ENCODE results near the gene TBCK. TPM values are rescaled to one million over a fixed set of nuclear protein-coding genes. Genes with fewer than 3 reads are reported as not detected.

The TBCK gene
- total and polyA plus RNA-seq, 2 of the 13 experiments (the other 11 are each of a cell fraction or from before 2014, with no cell fraction given): 51.0 to 62.4 TPM

DNA sequence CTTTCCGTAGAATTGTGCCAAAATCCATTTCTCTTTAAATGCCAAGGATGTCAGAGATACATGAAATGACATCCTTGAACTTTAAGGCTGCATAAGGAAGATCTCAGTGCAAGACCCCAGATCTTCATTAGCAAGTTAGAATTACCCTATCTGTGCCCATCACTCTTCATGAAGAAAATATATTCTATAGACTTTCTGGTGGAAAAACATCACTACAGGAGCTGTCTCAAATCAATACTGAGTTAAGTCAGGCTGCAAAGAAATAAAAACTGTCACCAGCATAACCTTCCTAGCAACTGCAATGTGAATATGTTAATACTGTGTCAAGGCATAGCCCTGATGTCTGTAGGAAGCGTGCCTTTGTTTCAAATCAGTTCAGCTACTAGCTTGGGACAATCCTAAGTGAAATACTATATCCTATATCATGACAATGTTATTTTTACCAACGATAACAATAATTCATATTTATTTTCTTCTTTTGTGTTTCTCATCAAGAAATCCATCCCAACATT, 173.3 kb downstream of the TBCK start (continued):
- TF ChIP-seq, protein P1, sequence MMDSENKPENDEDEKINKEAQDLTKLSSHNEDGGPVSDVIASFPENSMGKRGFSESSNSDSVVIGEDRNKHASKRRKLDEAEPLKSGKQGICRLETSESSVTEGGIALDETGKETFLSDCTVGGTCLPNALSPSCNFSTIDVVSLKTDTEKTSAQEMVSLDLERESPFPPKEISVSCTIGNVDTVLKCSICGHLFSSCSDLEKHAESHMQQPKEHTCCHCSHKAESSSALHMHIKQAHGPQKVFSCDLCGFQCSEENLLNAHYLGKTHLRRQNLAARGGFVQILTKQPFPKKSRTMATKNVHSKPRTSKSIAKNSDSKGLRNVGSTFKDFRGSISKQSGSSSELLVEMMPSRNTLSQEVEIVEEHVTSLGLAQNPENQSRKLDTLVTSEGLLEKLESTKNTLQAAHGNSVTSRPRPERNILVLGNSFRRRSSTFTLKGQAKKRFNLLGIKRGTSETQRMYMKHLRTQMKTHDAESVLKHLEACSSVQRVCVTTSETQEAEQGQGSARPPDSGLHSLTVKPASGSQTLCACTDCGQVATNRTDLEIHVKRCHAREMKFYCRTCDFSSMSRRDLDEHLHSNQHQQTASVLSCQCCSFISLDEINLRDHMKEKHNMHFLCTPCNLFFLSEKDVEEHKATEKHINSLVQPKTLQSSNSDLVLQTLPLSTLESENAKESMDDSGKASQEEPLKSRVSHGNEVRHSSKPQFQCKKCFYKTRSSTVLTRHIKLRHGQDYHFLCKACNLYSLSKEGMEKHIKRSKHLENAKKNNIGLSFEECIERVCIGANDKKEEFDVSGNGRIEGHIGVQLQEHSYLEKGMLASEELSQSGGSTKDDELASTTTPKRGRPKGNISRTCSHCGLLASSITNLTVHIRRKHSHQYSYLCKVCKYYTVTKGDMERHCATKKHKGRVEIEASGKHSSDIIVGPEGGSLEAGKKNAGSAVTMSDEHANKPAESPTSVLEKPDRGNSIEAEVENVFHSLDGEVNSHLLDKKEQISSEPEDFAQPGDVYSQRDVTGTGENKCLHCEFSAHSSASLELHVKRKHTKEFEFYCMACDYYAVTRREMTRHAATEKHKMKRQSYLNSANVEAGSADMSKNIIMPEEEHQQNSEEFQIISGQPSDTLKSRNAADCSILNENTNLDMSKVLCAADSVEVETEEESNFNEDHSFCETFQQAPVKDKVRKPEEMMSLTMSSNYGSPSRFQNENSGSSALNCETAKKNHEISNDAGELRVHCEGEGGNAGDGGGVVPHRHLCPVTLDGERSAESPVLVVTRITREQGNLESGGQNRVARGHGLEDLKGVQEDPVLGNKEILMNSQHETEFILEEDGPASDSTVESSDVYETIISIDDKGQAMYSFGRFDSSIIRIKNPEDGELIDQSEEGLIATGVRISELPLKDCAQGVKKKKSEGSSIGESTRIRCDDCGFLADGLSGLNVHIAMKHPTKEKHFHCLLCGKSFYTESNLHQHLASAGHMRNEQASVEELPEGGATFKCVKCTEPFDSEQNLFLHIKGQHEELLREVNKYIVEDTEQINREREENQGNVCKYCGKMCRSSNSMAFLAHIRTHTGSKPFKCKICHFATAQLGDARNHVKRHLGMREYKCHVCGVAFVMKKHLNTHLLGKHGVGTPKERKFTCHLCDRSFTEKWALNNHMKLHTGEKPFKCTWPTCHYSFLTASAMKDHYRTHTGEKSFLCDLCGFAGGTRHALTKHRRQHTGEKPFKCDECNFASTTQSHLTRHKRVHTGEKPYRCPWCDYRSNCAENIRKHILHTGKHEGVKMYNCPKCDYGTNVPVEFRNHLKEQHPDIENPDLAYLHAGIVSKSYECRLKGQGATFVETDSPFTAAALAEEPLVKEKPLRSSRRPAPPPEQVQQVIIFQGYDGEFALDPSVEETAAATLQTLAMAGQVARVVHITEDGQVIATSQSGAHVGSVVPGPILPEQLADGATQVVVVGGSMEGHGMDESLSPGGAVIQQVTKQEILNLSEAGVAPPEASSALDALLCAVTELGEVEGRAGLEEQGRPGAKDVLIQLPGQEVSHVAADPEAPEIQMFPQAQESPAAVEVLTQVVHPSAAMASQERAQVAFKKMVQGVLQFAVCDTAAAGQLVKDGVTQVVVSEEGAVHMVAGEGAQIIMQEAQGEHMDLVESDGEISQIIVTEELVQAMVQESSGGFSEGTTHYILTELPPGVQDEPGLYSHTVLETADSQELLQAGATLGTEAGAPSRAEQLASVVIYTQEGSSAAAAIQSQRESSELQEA (CRISPR knock-in tag; IDR thresholded peaks at IDR 0.05; ENCODE audit: not compliant biosample characterization): no peak

GRCh38 chr4:106140601-106141000, 175.4 kb downstream of the TBCK start:
- FAIRE-seq (no peak), ATAC-seq (no peak), DNase-seq (ENCODE audit: low spot score) (no peak)
- Histone ChIP-seq H4K20me1 (ENCODE audit: insufficient read depth, low read length) (no peaks in the 10 kb centered on the region), H3K4me3 (replicated peaks in 1 of 3; ENCODE audit: insufficient read depth in 1 of 3, low read depth in 2 of 3, low read length in 3 of 3) (no peak overlapping the region), H3K9me3 (ENCODE audit: low read length) (no peaks in the 10 kb centered on the region), H3K36me3 (replicated peaks in 1 of 2; ENCODE audit: control insufficient read depth in 1 of 2, insufficient read depth in 2 of 2, low read length in 2 of 2) (peaks cover 4 to 5% of the 10 kb centered on the region in 2 experiments; a peak in 1 of 5 replicates), H3K4me1 (ENCODE audit: insufficient read depth, low read length) (no peaks in the 10 kb centered on the region), H3K4me2 (ENCODE audit: low read depth, low read length) (no peak overlapping the region), H3K27ac (ENCODE audit: extremely low read length, insufficient read depth, low read length) (no peak overlapping the region), H3K27me3 (ENCODE audit: control insufficient read depth in 1 of 2, insufficient read depth in 2 of 2, low read length in 2 of 2) (no peaks in the 10 kb centered on the region), H3K9ac (ENCODE audit: insufficient read depth, low read depth, low read length) (no peak overlapping the region), H2AFZ (ENCODE audit: low read length) (no peak overlapping the region), H3K79me2 (ENCODE audit: insufficient read depth, low read length) (no peaks in the 10 kb centered on the region)
- BruUV-seq (replicated peaks): no TSS peak
- in situ Hi-C loops (cut with HindIII; ENCODE audit: extremely low pct_ligation_motif_present, low pct_unique_long_range_greater_than_20kb): no loop called here
- WGBS (ENCODE audit: low lambda C conversion rate): 97% methylated on average over 1 of the region's 1 CpG
- ChIA-PET CTCF (ENCODE audit: low intra/inter-chr PET ratio, low total read pairs) (no interaction called here), POLR2A (no interaction called here)
- no peak for TF ChIP-seq ATF4 (CRISPR knock-in tag; IDR thresholded peaks at IDR 0.05)
- TF ChIP-seq SP140L (CRISPR knock-in tag; IDR thresholded peaks at IDR 0.05; ENCODE audit: borderline replicate concordance): no peak
- TF ChIP-seq CBFB (CRISPR knock-in tag; IDR thresholded peaks at IDR 0.05): no peak
- TF ChIP-seq ZNF777 (CRISPR knock-in tag; IDR thresholded peaks at IDR 0.05): no peak
- TF ChIP-seq AGO2 (optimal IDR thresholded peaks at IDR 0.05; ENCODE audit: low read depth, low read length): no peak
- no peak for TF ChIP-seq ZBTB38 (CRISPR knock-in tag; IDR thresholded peaks at IDR 0.05)
- TF ChIP-seq, protein P2, sequence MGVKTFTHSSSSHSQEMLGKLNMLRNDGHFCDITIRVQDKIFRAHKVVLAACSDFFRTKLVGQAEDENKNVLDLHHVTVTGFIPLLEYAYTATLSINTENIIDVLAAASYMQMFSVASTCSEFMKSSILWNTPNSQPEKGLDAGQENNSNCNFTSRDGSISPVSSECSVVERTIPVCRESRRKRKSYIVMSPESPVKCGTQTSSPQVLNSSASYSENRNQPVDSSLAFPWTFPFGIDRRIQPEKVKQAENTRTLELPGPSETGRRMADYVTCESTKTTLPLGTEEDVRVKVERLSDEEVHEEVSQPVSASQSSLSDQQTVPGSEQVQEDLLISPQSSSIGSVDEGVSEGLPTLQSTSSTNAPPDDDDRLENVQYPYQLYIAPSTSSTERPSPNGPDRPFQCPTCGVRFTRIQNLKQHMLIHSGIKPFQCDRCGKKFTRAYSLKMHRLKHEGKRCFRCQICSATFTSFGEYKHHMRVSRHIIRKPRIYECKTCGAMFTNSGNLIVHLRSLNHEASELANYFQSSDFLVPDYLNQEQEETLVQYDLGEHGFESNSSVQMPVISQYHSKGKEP (CRISPR knock-in tag; IDR thresholded peaks at IDR 0.05): no peak
- no peak for TF ChIP-seq ZNF44 (CRISPR knock-in tag; IDR thresholded peaks at IDR 0.05)
- intact Hi-C loops (cut with micrococcal nuclease; ENCODE audit: unreplicated experiment): loop anchor here (5.0 kb wide), 1 partner anchor 243 kb away; the partner anchor contains the start of gene NPNT
